GM13976 (cell line): ENCODE data around the gene SLC1A3.

ENCODE experiments used
- DNase-seq: peaks from one replicate; pipeline ENCODE4 v3.0.0; 2012; ENCODE audit warnings: low spot score
- CTCF ChIP-seq: IDR thresholded peaks from 2 replicates; pipeline ENCODE4 v1.5.1; 2012; ENCODE audit warnings: borderline replicate concordance, mild to moderate bottlenecking; ENCODE audit not compliant: insufficient read depth; ENCODE audit errors: extremely low read depth, missing control alignments, control extremely low read depth
- in situ Hi-C: fragments of 300-500 bp; cut with MboI; formaldehyde crosslinking; loops from one replicate; pipeline ENCODE4 v1.12.0; 2022; ENCODE audit warnings: low sequenced_read_pairs, mixed read lengths, inconsistent platforms; ENCODE audit not compliant: unreplicated experiment

SLC1A3 gene

DNA sequence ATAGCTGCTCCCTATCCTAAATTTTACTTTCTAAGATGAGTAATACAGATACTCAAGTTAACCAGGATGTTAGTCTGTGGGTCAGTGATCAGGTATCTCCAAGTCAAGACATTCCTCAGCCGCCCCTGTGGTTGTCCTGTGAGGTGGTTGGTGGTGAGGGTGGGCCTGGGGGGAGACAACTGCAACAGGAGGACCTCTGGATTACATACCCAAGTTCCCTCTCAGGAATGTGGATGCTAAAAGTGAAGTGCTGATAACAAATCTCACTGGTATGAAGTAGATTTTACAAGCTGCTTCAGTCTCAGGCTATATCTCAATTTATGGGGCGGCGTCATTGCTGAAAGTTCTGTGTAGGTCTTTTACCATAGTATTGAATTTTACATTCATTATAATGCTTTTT lies 38.3 kb downstream of the SLC1A3 start:
- TF ChIP-seq CTCF: no peak
- in situ Hi-C loops: no loop called here
- no peak for DNase-seq

DNA sequence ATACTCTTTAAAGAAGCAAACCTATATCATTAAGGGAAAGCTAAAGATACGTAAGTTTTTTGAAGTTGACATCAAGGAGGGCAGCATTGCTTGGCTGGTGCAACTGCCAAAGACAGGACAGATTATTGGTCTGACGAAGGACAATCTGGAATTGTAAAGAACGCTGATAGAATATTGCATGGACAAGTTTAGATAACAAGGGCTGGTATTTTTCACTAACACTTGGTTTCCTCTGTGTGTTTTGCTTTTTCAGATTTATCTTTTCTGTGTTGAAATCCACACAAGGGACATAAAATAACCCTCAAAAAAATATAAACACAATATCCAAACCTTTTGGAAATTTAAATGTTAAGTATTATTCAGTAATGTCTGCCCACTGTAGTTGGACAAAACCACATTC lies 39.7 kb downstream of the SLC1A3 start:
- TF ChIP-seq CTCF: no peak
- no peak for DNase-seq
- in situ Hi-C loops: no loop called here

GRCh38 chr5:36646507-36647023 lies 40.2 kb downstream of the SLC1A3 start:
- in situ Hi-C loops: no loop called here

DNA sequence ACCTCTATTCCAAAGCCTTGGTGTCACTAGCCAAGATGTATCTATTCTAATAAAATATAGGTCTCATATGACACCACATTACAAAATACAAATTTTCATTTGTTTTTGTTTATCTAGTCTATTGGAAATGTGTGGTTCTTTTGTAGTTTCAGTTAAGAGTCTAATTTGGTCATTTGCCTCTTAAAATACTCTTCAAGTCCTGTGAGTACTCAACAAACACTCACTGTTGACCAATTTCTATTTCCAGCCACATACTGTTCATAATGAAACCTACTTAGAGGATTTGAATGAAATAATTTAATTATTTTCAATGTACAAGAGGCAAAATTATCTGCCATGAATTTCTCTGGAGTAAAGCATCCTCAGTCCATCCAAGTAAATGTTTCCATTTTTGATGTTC lies 40.6 kb downstream of the SLC1A3 start:
- peak; percentile 22 for DNase-seq
- in situ Hi-C loops: no loop called here
- no peak for TF ChIP-seq CTCF

More at GRCh38 chr5:36646507-36647023, 40.2 kb downstream of the SLC1A3 start:
- no peak for DNase-seq
- no peak for TF ChIP-seq CTCF

DNA sequence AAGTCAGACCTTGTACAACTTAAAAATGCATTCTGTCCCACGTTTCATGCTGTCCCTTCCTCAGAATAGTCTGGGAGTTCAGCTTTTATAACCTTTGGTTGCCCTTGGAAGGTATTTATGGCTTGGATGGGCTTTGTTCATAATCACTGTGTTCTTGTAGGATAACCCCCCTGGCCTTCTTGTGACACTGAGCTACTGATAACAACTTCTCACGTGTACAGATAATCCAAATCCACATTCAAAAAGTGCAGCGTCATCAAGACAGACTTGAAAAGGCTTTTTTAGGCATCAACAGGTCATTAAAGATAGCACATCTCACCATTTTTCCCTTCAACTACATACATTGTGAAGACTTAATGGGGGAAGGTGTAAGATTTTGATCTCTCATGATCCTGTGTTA lies 42.0 kb downstream of the SLC1A3 start:
- DNase-seq: no peak
- in situ Hi-C loops: no loop called here
- TF ChIP-seq CTCF: no peak

DNA sequence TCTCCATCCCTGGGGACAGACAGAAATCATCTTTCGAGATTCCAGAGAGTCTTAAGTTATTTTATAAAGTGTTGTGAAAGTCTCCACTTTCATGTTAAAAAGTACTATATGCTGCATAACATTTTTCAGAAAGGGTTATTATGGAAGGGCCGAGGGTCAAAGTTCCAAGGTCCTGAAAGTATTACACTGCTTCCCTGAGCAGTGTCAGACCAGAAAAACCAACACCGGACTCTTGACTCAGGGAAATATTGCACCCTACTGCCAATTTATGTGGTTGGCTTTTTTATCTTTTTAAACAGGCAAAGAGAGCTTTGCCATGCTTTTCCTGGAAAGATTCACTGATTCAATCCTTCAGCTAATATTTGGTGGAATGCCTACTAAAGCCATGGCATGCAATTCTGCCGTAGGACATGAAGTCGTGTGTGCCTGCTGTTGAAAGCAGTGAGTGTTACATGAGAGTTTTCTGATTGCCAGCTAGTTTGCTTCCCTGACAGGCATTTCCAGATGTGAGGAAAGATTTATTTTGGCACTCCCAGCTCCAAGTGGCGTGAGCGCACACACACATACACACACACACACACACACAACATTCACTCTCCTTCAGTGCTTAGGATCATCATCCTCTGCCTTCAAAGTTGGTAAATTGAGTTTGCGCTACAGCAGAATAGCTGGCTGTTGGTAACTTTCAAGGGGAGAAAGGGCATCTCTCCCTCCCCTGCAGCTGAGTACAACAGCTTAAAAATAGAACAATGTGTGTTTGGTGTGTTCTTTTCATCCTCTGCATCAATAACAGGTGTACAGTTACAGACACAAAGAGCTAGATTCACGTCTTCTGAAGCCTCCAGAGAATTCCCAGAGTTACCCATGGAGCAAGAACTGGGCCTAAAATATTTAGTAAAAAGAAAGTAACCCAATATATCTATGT lies 45.6 kb downstream of the SLC1A3 start:
- DNase-seq: no peak
- in situ Hi-C loops: no loop called here
- no peak for TF ChIP-seq CTCF
